Astrocyte of the hippocampus (primary cell): ENCODE results near the gene EVC2.

Experiments
- DNase-seq: peaks from one replicate; pipeline ENCODE4 v3.0.0; 2011; ENCODE audit warnings: low read depth, low spot score

EVC2 gene

DNA sequence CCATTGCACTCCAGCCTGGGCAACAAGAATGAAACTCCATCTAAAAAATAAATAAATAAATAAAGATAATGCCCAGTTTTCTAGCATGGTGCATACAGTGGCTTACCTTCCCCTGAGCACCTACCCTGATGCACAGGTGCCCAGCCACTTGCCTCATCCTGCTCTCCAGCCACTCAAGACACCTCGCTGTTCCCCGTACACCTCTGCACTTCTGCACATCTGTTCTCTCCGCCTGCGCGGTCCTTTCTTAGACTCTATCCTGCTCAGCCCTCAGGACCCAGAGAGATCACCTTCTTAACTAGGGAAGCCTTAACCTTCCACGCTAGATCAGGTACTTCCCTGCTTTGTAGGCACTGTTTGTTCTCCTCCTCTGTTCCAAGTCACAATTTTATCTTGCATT lies 5.5 kb upstream of the EVC2 start:
- no peak for DNase-seq

GRCh38 chr4:5712931-5713330 lies 4.6 kb upstream of the EVC2 start:
- DNase-seq: no peak

GRCh38 chr4:5712517-5712916 lies 4.2 kb upstream of the EVC2 start:
- DNase-seq: peak; percentile 69

GRCh38 chr4:5711479-5712184 lies 3.3 kb upstream of the EVC2 start:
- DNase-seq: peak; percentile 77

GRCh38 chr4:5710961-5711478 lies 2.7 kb upstream of the EVC2 start, which contains the start of gene EVC:
Gene EVC (plus strand): TSS chr4:5711201. CDS start chr4:5711381, 180 bp downstream.
- peak; percentile 93 for DNase-seq

DNA sequence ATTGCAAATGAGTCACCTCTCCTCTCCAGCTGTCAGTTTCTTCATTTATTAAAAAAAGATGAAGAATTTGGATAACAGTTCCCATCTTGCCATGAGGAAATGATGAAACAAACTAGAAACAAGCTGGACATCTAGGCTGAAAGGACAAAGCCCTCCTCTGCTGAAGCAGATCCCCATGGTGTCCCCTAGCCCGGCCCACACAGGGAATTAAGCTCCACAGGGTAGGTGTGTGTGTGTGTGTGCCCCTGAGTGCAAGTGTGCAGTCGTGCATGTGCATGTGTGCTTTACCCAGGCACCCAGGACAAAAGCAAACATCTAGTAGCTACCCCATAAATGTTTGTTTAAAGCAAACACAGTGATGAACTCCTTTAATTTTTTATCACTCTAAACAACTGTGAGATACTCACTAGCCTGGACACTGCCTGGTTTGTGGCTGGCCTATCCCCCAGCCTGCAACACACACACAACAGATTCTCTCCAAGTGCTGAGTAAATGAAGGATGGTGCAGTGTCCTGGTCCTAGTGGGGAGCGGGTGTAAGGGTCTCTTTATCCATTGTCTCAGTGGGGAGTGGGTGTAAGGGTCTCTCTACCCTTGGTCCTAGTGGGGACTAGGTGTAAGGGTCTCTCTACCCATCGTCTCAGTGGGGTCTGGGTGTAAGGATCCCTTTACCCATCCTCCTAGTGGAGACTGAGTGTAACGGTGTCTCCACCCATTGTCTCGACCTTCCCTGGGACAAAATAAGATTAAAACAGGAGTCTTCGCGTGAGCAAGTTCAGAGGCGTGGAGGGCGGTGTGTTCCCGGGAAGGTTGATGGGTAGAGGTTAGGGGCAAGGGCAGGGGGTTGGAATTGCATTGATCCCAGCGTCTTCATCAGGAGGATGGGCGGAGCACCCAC lies 2.0 kb upstream of the EVC2 start:
- DNase-seq: peak; percentile 45

GRCh38 chr4:5709207-5709575 lies 832 bp upstream of the EVC2 start:
- DNase-seq: peak; percentile 14

DNA sequence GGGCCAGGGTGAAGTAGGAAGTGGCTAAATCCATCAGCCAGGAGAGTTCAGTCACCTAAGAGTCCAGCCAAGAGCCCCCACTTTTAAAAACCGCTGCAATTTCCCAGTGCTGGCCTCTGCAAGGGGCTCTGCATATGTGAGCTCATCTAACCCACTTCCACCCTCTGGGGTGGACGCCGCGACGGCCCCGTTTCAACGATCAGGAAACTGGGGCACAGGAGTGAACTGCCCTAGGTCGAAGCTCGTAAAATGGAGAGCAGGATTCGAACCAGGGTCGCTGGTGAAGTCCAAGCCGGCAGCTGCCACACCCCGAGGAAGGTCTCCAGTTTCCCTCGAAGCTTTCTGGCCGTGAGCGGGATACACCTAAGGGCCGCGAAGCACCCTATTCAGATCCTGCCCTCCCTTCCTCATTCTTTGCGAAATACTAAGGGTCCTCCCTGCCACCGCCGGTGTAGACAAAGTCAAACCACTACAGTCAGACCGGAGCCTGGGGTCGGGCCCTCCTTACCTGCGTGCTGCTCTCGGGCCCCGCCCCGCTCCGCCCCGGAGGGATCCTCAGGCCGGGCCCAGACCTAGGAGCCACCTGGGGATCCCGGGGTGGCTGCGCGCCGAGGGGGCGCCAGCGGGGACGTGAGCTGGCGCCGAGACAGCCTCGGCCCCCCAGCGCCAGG lies 446 bp downstream of the EVC2 start:
- DNase-seq: peak; percentile 3

- no peak for DNase-seq
These were observed 993 bp downstream of the EVC2 start for GRCh38 chr4:5707366-5707765.

GRCh38 chr4:5706486-5707290 lies 1.7 kb downstream of the EVC2 start:
- DNase-seq: no peak

- no peak for DNase-seq
These were observed 2.6 kb downstream of the EVC2 start for GRCh38 chr4:5705647-5706320.

DNA sequence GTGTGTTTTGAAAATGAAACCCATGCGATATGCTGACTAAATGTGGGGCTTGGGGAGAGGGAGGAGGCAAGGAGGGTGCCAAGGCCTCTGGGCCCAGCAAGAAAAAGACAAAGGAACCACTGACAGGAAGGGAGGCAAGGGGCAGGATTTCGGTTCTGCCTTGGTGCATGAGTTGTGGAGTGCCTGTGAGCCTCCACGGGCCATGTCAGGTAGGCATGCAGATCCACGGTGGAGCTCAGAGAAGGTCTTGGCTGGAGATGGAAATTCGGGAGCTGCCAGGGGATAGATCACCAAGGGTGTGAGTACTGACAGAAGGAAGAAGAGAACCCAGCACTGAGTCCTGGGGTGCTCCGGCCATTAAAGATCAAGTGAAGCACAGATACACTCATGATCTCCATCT lies 4.1 kb downstream of the EVC2 start:
- DNase-seq: no peak

DNA sequence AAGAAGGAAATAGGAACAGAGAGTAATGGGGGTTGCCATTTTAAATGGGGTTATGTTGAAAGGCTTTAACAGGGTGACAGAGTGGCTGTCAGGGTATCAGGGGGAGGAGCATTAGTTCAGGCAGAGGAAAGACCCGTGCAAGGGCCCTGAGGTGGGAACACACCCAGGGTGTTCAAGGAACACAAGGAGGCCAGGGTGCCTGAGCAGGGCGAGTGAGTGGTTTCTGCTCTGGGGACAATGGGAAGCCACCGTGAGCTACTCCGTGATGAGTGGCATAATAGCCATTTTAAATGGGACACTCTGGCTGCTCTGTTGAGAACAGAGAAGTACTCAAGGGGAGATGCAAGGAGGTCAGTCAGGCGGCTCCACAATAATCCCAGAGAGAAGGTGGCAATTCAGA lies 4.5 kb downstream of the EVC2 start:
- DNase-seq: no peak

- DNase-seq: no peak
These were observed 6.4 kb downstream of the EVC2 start for GRCh38 chr4:5701971-5702370.

- DNase-seq: no peak
These were observed 7.9 kb downstream of the EVC2 start for GRCh38 chr4:5700459-5700858.

DNA sequence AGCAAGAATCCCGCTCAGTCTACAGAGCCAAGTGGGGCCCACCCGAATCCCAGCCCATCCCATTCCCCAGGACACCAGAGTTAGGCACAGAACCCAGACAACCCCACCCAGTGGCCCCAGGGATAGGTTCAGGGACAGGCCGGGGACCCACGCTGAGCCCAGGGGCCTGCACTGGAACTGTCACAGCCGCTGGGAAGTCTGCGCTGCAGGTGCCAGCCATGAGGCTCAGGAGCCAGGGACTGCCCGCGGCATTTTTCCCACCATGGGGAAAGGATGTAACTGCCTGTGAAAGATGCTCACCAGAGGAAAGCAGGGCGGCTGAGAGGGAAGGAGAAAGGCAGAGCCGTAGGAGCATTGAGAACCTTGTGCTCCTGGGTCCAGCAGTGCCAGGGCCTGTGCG lies 12.0 kb downstream of the EVC2 start:
- no peak for DNase-seq

GRCh38 chr4:5693871-5694270 lies 14.5 kb downstream of the EVC2 start:
- DNase-seq: no peak

- no peak for DNase-seq
These were observed 16.7 kb downstream of the EVC2 start for GRCh38 chr4:5691491-5692132.

DNA sequence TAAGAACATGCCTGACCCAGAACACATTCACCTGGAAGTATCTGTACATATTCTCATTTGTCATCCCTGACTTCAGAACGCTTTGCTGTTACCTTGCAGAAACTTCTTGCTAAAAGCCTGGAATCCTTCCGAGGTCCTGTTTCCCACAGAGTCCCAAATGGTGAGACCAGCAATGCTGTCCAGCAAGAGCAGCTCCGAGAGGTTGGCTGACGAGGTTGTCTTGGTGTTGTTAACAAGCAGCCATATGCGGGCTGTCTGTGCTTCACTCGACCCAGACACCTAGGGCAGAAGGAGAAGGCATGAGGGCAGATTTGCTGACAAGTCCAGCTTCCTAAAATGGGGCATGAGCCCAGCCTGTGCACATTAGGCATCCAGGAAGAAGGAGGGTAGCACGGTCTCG lies 19.3 kb downstream of the EVC2 start:
- DNase-seq: no peak

DNA sequence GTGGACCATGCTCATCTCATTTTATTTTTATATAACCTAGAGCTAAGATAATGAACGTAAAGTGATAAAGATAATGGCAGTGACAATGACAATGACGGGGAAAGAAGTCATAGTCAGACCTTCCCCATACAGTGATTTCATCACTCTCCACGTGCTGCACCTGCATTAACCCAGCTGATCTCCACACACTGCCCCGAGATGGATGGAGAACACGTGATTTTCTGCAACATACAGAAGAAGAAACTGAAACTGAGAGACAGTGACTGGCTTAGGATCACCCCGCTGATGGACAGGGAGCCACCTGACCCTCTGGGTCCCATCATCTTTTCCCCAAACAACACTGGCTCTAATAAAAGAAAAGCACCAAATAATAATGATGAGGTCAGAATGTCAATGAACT lies 22.0 kb downstream of the EVC2 start:
- DNase-seq: no peak
